ENCODE measurements around the gene GOSR1. TPM values are rescaled to one million over a fixed set of nuclear protein-coding genes. Genes with fewer than 3 reads are reported as not detected.
"Not testable (repeated sequence)": the region's sequence is repeated elsewhere in the genome, so short reads cannot be mapped to it uniquely, and the experiment has no call there.

The GOSR1 gene
- total and polyA plus RNA-seq, 4 donors: 14.8 to 45.1 (median 32.1) TPM

- Histone ChIP-seq H3K4me1 (ENCODE audit: control insufficient read depth in 5 of 5, insufficient read depth in 5 of 5, low read length in 5 of 5) (peaks cover 0 to 7% (median 0%) of the 10 kb centered on the region in 5 donors), H3K9me3 (ENCODE audit: control insufficient read depth in 4 of 4, insufficient read depth in 3 of 4, low read length in 3 of 4) (no peaks in the 10 kb centered on the region), H3K27me3 (ENCODE audit: control insufficient read depth in 3 of 3, insufficient read depth in 3 of 3, low read length in 2 of 3) (no peaks in the 10 kb centered on the region), H3K4me3 (no peak overlapping the region), H3K27ac (ENCODE audit: low read depth in 1 of 2, low read length in 1 of 2) (no peak overlapping the region), H3K9ac (ENCODE audit: insufficient read depth in 1 of 2, low read length in 2 of 2) (no peak overlapping the region), H3K36me3 (ENCODE audit: control insufficient read depth in 4 of 4, insufficient read depth in 4 of 4, low read length in 4 of 4) (peaks cover 4 to 13% (median 7%) of the 10 kb centered on the region in 4 donors)
- ATAC-seq (ENCODE audit: insufficient read depth, low FRiP score) (peak; percentile 75), DNase-seq (peak in 2 of 3 donors; percentile 16 to 37)
- no peak for TF ChIP-seq CTCF (IDR thresholded peaks at IDR 0.05; ENCODE audit: control extremely low read depth, extremely low read depth)
- WGBS, 2 donors: 40 to 52% methylated on average over 1 of the region's 1 CpG
Observed at GRCh38 chr17:30433514-30433913, 43.7 kb upstream of the GOSR1 start.

- ATAC-seq (ENCODE audit: insufficient read depth, low FRiP score) (no peak), DNase-seq (no peak)
- Histone ChIP-seq H3K27me3 (ENCODE audit: control insufficient read depth in 3 of 3, insufficient read depth in 3 of 3, low read length in 2 of 3) (no peaks in the 10 kb centered on the region), H3K4me3 (no peak overlapping the region), H3K4me1 (ENCODE audit: control insufficient read depth in 5 of 5, insufficient read depth in 5 of 5, low read length in 5 of 5) (peaks cover 0 to 7% (median 0%) of the 10 kb centered on the region in 5 donors), H3K27ac (ENCODE audit: low read depth in 1 of 2, low read length in 1 of 2) (no peak overlapping the region), H3K9ac (ENCODE audit: insufficient read depth in 1 of 2, low read length in 2 of 2) (no peak overlapping the region), H3K9me3 (ENCODE audit: control insufficient read depth in 4 of 4, insufficient read depth in 3 of 4, low read length in 3 of 4) (no peaks in the 10 kb centered on the region), H3K36me3 (ENCODE audit: control insufficient read depth in 4 of 4, insufficient read depth in 4 of 4, low read length in 4 of 4) (peaks cover 4 to 11% (median 7%) of the 10 kb centered on the region in 4 donors)
- no peak for TF ChIP-seq CTCF (IDR thresholded peaks at IDR 0.05; ENCODE audit: control extremely low read depth, extremely low read depth)
Observed at GRCh38 chr17:30436729-30437128, 40.5 kb upstream of the GOSR1 start.

- WGBS, 2 donors: 87 to 89% methylated on average over 6 of the region's 6 CpGs
- TF ChIP-seq CTCF (IDR thresholded peaks at IDR 0.05; ENCODE audit: control extremely low read depth, extremely low read depth): no peak
- no peak for ATAC-seq (ENCODE audit: insufficient read depth, low FRiP score)
- DNase-seq: no peak
- no peak overlapping the region for H3K4me3 ChIP-seq
- H3K9me3 ChIP-seq (ENCODE audit: control insufficient read depth in 4 of 4, insufficient read depth in 3 of 4, low read length in 3 of 4): no peaks in the 10 kb centered on the region
- H3K9ac ChIP-seq (ENCODE audit: insufficient read depth in 1 of 2, low read length in 2 of 2): no peak overlapping the region
- peaks cover 5 to 11% (median 8%) of the 10 kb centered on the region in 4 donors for H3K36me3 ChIP-seq (ENCODE audit: control insufficient read depth in 4 of 4, insufficient read depth in 4 of 4, low read length in 4 of 4)
- H3K27me3 ChIP-seq (ENCODE audit: control insufficient read depth in 3 of 3, insufficient read depth in 3 of 3, low read length in 2 of 3): no peaks in the 10 kb centered on the region
- no peak overlapping the region for H3K27ac ChIP-seq (ENCODE audit: low read depth in 1 of 2, low read length in 1 of 2)
- H3K4me1 ChIP-seq (ENCODE audit: control insufficient read depth in 5 of 5, insufficient read depth in 5 of 5, low read length in 5 of 5): no peaks in the 10 kb centered on the region
Observed at GRCh38 chr17:30443721-30444120, 33.5 kb upstream of the GOSR1 start.

GRCh38 chr17:30446640-30447039 lies 30.6 kb upstream of the GOSR1 start:
- H3K4me3 ChIP-seq; H3K27ac ChIP-seq (ENCODE audit: low read depth in 1 of 2, low read length in 1 of 2); H3K9me3 ChIP-seq (ENCODE audit: control insufficient read depth in 4 of 4, insufficient read depth in 3 of 4, low read length in 3 of 4); ATAC-seq (ENCODE audit: insufficient read depth, low FRiP score); H3K4me1 ChIP-seq (ENCODE audit: control insufficient read depth in 5 of 5, insufficient read depth in 5 of 5, low read length in 5 of 5); H3K9ac ChIP-seq (ENCODE audit: insufficient read depth in 1 of 2, low read length in 2 of 2); H3K27me3 ChIP-seq (ENCODE audit: control insufficient read depth in 3 of 3, insufficient read depth in 3 of 3, low read length in 2 of 3); DNase-seq: not testable (repeated sequence)
- peaks cover 9 to 20% (median 14%) of the 10 kb centered on the region in 4 donors for H3K36me3 ChIP-seq (ENCODE audit: control insufficient read depth in 4 of 4, insufficient read depth in 4 of 4, low read length in 4 of 4)
